Cerebellar nuclear complex (tissue), 1 donor: ENCODE measurements around the gene PRKAB2.
"Not testable (repeated sequence)": the region's sequence is repeated elsewhere in the genome, so short reads cannot be mapped to it uniquely, and the experiment has no call there.

Experiments used
- DNase-seq, 2 experiments: peaks; one replicate each; lab custom pipeline; 2025; lab: John Stamatoyannopoulos, UW

Gene PRKAB2

DNA sequence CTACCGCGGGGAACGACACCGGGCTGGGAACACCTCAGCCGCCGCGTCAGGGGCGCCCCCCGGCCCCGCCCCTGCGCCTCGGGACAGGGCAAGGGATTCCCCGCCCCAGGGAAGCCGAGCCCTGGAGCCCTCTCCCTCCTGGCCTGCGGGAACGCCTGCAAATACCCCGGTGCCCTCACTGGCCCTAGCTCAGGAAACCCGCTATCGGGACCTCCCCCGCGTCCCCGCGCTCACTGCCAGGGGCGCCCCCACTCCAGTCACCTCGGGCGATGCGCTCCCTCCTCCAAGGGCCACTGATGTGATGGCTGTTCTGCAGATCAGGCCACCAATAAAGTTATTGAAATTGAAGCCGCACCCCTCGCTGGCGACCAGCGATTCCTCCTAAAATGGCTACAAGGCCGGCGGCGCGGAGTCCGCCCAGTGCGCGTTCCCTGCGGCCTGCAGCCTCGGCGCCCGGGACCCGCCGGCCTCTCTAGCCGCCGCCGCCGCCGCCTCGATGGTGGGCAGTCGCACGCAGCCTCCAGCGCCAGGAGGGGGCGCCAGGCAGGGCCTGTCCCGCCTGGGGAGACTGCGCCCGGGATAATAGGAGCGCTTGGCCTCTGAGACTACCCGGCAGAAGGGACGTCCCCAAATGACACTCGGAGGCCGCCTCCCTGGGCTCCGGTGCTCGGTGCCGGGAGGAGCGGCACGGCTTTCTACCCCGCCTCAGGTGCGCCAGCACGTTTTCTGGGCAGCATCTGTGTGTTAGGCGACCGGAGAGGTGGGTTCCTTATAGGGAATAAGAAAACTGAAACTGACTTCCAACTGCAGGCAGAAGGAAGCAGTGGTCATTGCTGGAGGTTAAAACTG is at the start of gene PRKAB2:
TSS of gene PRKAB2 (minus strand) at position 303 of the 849 bp plus-strand sequence. CDS start 326 bp downstream, outside the sequence.
- DNase-seq, result peak; percentile 48 to 97

GRCh38 chr1:147218606-147219005 is 46.3 kb upstream of the PRKAB2 start:
- DNase-seq, result no peak

DNA sequence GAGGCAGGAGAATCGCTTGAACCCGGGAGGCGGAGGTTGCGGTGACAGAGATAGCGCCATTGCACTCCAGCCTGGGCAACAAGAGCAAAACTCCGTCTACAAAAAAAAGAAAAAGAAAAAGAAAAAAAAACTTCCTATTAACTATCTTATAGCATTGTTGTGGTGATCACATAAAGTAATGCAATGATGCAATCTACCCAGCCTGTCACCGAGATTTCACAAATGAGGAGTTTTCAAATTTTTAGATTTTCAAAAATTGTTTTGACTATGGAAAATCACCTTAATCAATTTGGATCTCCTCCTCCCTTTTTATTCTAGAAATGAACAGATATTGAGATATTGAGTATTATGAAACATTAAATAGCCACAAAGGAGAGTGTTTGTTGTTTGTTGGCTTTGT is 44.9 kb upstream of the PRKAB2 start:
- DNase-seq, result no peak

GRCh38 chr1:147216124-147216523 is 43.9 kb upstream of the PRKAB2 start:
- no peak for DNase-seq

- no peak for DNase-seq
Measured at GRCh38 chr1:147215540-147215916, 43.3 kb upstream of the PRKAB2 start.

GRCh38 chr1:147214842-147215539 is 42.7 kb upstream of the PRKAB2 start:
- DNase-seq, result no peak

DNA sequence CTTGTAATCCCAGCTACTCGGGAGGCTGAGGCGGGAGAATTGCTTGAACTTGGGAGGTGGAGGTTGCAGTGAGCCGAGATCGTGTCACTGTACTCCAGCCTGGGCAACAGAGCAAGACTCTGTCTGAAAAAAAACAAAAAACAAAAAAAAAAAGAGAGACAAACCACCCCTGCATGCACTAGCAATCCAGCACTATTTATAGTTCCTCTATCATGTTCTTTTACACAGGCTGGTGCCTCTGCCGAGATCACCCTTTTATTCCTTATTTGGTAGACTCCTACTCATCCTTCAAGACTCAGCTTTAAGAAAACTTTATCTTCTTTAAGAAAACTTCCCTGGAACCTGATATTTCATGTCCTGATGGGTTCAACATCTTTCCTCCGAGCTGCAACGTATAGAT is 42.1 kb upstream of the PRKAB2 start:
- DNase-seq, result no peak

GRCh38 chr1:147213271-147213670 is 41.0 kb upstream of the PRKAB2 start:
- no peak for DNase-seq

DNA sequence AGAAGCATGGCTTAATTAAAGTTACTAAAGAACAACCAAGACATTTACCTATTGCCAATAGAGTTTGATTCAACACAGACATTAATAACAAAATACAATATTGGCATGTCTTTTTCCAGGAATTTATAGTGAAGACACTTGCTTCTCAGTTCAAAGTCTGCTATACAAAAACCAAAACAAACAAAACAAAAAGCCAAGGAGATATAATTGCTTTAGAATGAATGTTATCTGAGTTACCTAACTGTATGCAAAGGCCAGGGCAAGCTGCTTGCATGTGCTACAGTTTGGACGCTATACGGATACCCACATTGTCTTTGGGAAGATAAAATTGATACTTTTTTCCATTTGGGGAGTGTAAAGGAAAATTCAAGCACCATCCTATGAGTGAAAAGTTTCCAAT is 39.3 kb upstream of the PRKAB2 start:
- DNase-seq, result no peak

- no peak for DNase-seq
Measured at GRCh38 chr1:147210987-147211386, 38.7 kb upstream of the PRKAB2 start.

DNA sequence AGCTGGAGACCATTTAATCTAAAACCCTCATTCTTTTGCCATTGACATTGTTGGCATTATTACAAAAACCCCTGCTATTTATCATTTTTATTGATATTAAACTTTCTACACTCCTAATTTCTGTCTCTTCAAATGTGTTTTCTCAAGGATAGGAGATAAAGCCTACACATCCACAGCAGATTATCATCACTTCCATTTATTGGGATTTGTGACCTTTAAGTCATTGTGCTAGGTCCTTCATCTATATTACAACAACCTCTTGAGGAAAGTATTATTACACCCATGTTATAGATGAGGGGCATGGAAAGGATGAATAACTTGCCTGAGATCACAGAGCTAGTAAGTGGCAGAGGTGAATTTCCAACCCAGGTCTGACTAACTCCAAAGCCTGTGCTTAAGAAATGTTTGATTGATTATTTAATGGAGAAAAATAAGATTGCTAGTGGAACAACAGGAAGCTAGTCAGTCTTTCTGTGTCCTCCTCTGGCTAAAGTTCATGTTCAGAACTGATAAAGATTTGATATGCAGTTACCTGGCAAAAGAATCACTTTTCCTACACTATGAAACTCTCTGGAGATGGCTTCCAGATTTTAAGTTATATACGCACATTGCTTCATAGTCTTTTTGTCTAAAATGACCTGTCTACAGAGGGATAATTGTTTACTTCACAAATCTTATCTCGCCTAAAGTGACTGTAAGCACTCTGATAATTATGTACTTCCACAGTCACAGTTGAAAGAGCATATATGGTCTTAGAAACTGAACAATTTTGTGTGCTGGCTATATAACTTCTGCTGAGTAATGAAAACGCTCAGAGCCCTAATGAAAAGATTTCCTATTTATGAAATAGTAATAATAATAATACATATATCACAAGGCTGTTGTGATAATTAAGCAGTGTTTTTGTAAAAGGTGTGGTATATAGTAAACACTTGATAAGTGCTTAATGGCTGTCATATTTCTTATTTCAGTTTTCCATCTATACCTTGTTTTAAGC is 37.9 kb upstream of the PRKAB2 start:
- DNase-seq, result no peak

- DNase-seq, result no peak
Measured at GRCh38 chr1:147208619-147209018, 36.3 kb upstream of the PRKAB2 start.

- DNase-seq, result no peak
Measured at GRCh38 chr1:147207192-147207591, 34.9 kb upstream of the PRKAB2 start.

DNA sequence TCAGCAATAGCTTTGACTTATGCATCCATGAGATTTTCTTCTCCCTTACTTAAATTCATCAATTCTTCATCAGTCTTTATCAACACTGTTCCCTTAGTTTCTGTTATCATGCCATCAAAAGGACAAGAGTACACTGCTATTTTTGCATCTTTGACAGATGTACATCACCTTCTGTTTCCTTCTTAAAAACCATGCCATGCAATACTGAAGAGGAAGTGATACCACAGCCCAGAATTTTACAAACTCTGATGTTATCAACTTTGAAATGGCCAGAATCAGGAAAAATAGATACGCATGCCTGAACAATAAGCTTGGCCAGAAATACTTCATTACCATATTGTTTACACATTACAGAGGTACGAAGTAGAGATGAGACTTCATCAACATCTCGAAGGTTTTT is 31.8 kb upstream of the PRKAB2 start:
- no peak for DNase-seq

DNA sequence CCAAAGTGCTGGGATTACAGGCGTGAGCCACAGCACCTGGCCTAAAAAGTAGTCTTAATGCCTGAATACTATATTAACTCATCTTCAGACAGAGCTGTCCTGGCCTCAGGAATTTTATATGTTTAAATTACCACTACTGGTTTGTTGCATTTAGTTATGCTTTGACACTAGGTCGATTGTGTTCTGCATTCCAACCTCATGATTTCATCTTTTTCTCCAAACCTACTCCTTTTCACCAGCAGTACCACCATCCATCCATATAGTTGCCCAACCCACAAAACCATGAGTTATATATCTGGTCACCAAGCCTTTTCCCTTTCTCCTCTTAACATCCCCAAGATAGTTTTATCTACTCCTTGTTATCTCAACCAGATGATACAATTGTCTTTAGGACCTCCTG is 30.3 kb upstream of the PRKAB2 start:
- no peak for DNase-seq

GRCh38 chr1:147201786-147202185 is 29.5 kb upstream of the PRKAB2 start:
- DNase-seq, result no peak

DNA sequence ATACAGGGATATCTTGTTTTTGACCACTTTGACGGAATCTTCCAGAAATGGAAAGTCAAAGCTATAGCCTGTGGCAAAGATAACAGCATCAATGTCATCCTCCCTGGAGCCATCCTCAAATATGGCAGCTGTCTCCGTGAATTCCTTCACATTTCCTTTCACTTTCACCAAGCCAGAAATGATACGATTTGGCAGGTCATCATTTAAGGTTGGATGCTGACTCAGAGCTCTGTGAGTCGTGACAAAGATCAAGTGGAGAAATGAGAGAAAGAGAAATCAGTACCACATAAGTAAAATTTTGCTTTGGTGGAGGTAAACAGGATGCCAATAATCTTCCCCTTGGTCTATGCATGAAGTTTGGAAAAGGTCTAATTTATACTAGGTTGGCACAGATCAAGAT is 29.0 kb upstream of the PRKAB2 start:
- DNase-seq, result no peak

DNA sequence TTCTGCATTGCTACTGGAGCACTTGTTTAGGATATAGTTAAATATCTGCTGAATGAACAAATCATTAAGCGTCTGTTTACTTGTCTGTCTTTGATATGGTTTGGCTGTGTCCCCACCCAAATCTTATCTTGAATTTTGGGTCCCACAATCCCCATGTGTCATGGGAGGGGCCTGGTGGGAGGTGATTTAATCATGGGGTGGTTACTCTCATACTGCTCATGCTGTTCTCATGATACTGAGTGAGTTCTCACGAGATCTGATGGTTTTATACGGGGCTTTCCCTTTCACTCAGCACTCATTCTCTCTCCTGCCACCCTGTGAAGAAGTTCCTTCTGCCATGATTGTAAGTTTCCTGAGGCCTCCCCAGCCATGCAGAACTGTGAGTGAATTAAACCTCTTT is 25.1 kb upstream of the PRKAB2 start:
- DNase-seq, result not testable (repeated sequence)

DNA sequence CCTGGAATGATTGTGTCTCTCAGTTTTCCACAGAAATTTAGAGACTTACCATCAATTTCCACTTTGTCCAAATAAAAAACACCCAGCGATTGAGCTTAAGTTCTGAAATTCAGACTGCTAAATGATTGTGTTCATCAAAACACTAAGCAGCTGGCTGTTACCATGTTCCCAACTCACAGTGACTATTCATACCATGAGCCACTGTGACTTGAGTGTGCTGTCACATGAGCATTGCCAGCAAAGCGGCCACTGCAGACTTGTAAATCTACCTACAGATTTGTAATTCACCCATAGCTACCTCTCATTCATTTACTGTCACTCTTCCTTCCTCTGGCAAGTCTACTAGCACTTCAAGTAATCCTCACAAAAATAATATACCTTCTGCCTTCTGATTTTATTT is 17.2 kb upstream of the PRKAB2 start:
- no peak for DNase-seq

- DNase-seq, result no peak
Measured at GRCh38 chr1:147185432-147185831, 13.2 kb upstream of the PRKAB2 start.

DNA sequence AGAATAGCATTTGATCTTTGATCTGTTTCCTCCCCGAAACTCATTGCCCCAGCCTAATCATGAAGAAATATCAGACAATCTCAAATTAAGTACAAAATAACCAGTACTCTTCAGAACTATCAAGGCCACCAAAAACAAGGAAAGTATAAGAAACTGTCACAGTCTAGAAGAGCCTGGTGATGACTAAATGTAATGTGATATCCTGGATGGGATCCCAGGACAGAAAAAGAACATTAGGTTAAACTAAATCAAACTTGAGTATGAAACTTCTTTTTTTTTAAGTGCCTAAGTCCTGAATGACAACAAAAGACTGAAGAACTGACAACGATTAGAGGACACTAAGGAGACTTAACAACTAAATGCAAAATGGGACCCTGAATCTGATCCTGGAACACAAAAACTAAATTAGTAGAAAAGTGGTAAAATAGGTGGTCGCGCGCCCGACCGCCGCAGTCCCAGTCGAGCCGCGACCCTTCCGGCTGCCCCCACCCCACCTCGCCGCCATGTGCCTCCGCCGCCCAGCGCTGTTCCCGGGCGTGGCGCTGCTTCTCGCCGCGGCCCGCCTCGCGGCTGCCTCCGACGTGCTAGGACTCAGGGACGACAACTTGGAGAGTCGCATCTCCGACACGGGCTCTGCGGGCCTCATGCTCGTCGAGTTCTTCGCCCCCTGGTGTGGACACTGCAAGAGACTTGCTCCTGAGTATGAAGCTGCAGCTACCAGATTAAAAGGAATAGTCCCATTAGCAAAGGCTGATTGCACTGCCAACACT is 5.5 kb upstream of the PRKAB2 start:
- no peak for DNase-seq
